Chondrocyte (in vitro differentiated cells): ENCODE results near the gene NELL1. TPM values are rescaled to one million over a fixed set of nuclear protein-coding genes. Genes with fewer than 3 reads are reported as not detected.

ENCODE experiments used
- DNase-seq: peaks from one replicate; pipeline ENCODE4 v3.0.0; 2021; ENCODE audit warnings: mixed read lengths, low spot score
- H3K27ac Mint-ChIP-seq: one replicate; pipeline ENCODE4 v1.8.0; 2021; ENCODE audit warnings: mild to moderate bottlenecking, moderate library complexity, mixed read lengths; ENCODE audit not compliant: unreplicated experiment
- H3K27me3 Mint-ChIP-seq: 2 replicates; pipeline ENCODE4 v1.8.0; 2021; ENCODE audit warnings: low read depth, mixed read lengths
- H3K36me3 Mint-ChIP-seq: 2 replicates; pipeline ENCODE4 v1.8.0; 2021; ENCODE audit warnings: low read depth, mixed read lengths
- H3K4me1 Mint-ChIP-seq: 2 replicates; pipeline ENCODE4 v1.8.0; 2021; ENCODE audit warnings: low read depth, mild to moderate bottlenecking, mixed read lengths
- H3K4me3 Mint-ChIP-seq: one replicate; pipeline ENCODE4 v1.8.0; 2021; ENCODE audit warnings: mild to moderate bottlenecking, moderate library complexity, mixed read lengths; ENCODE audit not compliant: unreplicated experiment
- H3K9me3 Mint-ChIP-seq: 2 replicates; pipeline ENCODE4 v1.8.0; 2021; ENCODE audit warnings: low read depth, mixed read lengths
- total RNA-seq: library from RNA; stranded (reverse); gene quantifications from 3 replicates; pipeline ENCODE4 v1.2.1, GENCODE V29; 2021
- TF ChIP-seq, protein P1 (sequence below): fragments of 200-600 bp; sonication (generic); IDR thresholded peaks from 2 replicates; pipeline ENCODE4 v1.5.0; 2021; ENCODE audit warnings: antibody characterized with exemption, mild to moderate bottlenecking, moderate library complexity

NELL1 gene
- total RNA-seq, 1 donor from 2014 or later = not detected

DNA sequence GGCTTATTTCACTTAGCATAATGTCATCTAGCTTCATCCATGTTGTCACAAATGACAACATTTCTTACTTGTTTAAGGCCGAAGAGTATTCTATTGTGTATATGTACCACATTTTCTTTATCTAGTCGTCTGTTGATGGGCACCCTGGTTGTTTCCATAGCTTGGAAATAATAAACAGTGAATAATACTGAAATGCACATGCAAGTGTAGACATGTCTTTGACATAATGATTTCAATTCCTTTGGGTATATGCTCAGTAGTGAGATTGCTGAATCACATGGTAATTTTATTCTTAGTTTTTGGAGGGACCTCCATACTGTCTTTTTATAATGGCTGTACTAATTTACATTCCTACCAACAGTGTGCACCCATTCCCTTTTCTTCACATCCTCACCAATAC lies 508.0 kb downstream of the NELL1 start:
- Mint-ChIP-seq H3K27me3 (peaks cover 2% of the 10 kb centered on the region), H3K27ac (no peak overlapping the region), H3K9me3 (no peaks in the 10 kb centered on the region), H3K4me1 (no peaks in the 10 kb centered on the region), H3K36me3 (no peaks in the 10 kb centered on the region), H3K4me3 (no peak overlapping the region)
- TF ChIP-seq, protein P1, sequence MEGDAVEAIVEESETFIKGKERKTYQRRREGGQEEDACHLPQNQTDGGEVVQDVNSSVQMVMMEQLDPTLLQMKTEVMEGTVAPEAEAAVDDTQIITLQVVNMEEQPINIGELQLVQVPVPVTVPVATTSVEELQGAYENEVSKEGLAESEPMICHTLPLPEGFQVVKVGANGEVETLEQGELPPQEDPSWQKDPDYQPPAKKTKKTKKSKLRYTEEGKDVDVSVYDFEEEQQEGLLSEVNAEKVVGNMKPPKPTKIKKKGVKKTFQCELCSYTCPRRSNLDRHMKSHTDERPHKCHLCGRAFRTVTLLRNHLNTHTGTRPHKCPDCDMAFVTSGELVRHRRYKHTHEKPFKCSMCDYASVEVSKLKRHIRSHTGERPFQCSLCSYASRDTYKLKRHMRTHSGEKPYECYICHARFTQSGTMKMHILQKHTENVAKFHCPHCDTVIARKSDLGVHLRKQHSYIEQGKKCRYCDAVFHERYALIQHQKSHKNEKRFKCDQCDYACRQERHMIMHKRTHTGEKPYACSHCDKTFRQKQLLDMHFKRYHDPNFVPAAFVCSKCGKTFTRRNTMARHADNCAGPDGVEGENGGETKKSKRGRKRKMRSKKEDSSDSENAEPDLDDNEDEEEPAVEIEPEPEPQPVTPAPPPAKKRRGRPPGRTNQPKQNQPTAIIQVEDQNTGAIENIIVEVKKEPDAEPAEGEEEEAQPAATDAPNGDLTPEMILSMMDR = no peak
- no peak for DNase-seq

DNA sequence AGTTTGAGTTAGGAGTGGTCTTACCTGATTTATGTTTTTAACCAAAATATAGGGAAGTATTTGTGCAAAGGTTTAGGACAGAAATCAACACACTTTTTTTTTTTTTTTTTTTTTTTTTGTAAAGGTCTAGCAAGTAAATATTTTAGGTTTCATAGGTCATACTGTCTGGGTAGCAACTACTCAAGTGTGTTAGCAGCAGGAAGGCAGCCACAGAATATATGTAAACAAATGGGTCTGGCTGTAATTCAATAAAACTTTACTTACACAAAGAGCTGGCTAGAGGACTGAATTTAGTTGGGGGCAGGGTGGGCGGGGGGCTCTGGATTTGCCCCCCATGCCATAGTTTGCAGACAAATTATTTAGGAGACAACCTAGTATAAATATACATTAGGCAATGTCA lies 510.4 kb downstream of the NELL1 start:
- DNase-seq = no peak
- no peak overlapping the region for H3K27ac Mint-ChIP-seq
- TF ChIP-seq, protein P1 = no peak
- no peak overlapping the region for H3K4me3 Mint-ChIP-seq
- H3K4me1 Mint-ChIP-seq = no peaks in the 10 kb centered on the region
- H3K9me3 Mint-ChIP-seq = no peaks in the 10 kb centered on the region
- no peaks in the 10 kb centered on the region for H3K27me3 Mint-ChIP-seq
- no peaks in the 10 kb centered on the region for H3K36me3 Mint-ChIP-seq

DNA sequence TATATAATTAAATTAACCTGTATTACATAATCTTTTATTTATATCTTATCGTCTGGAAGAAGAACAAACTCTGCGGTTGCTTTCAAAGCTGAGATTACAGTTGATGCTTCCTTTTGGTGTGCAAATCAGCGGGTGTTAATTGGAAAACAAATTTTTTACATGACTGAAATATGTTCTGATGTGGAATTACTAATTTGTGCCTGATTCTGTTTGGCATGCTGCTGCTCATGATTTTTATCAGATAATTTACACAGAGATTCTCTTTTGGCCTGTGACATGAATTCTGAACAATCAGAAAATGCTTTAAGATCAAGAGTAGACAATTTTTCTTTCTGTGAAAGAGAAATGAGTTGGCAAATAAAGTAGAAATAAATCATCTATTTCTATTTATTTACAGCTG lies 510.8 kb downstream of the NELL1 start:
- Mint-ChIP-seq H3K27me3 (no peaks in the 10 kb centered on the region), H3K4me3 (no peak overlapping the region), H3K36me3 (no peaks in the 10 kb centered on the region), H3K27ac (no peak overlapping the region), H3K9me3 (no peaks in the 10 kb centered on the region), H3K4me1 (no peaks in the 10 kb centered on the region)
- TF ChIP-seq, protein P1 = no peak
- no peak for DNase-seq

DNA sequence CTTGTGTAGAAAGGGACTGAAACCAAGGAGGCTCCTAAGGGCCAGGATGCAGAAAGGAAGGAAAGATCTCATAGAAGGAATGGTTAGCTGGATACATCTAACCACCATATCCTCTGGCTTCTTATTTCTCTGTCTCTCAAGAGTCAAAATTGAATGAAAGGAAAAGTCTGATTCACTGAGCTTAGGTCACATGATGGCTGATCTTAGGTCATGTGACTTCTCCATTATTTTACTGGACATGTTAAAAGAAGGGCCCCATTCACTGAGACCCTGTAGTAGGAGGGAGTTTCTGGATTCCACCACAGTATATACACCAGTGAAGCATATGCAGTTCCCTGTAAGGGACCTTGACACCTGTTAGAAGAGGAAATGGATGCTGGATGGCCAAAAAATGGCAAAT lies 516.6 kb downstream of the NELL1 start:
- H3K4me3 Mint-ChIP-seq = no peak overlapping the region
- no peak for DNase-seq
- no peaks in the 10 kb centered on the region for H3K9me3 Mint-ChIP-seq
- H3K36me3 Mint-ChIP-seq = no peaks in the 10 kb centered on the region
- peaks cover under 1% of the 10 kb centered on the region for H3K27me3 Mint-ChIP-seq
- TF ChIP-seq, protein P1 = no peak
- H3K4me1 Mint-ChIP-seq = no peaks in the 10 kb centered on the region
- H3K27ac Mint-ChIP-seq = no peak overlapping the region

DNA sequence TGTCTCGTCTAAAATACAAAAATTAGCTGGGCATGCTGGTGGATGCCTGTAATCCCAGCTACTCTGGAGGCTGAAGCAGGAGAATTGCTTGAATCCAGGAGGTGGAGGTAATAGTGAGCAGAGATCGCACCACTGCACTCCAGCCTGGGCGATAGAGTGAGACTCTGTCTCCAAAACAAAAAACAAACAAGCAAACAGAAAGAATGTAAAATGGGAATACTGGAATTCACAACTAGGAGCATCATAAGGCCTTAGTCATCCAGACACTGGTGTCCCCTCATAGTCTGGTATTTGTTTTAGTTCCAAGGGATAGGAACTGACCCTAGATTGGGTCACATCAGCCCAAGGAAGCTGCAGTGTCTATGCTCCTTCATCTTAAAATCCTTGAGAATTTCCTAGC lies 520.8 kb downstream of the NELL1 start:
- Mint-ChIP-seq H3K27ac (no peak overlapping the region), H3K27me3 (peaks cover 3% of the 10 kb centered on the region), H3K9me3 (no peaks in the 10 kb centered on the region), H3K4me1 (no peaks in the 10 kb centered on the region), H3K4me3 (no peak overlapping the region), H3K36me3 (no peaks in the 10 kb centered on the region)
- TF ChIP-seq, protein P1 = no peak
- no peak for DNase-seq
